OCI-LY7 (cell line): ENCODE measurements around the gene GYG1. TPM values are rescaled to one million over a fixed set of nuclear protein-coding genes. Genes with fewer than 3 reads are reported as not detected.

Source experiments
- BruUV-seq: library from RNA; stranded (reverse); fragments of 400-500 nt; replicated peaks from 2 replicates; lab custom pipeline; 2021; lab: Mats Ljungman, UMichigan
- CTCF ChIA-PET: fragments of 300-600 bp; sonication (Branson Sonifier 250); formaldehyde crosslinking; loops from one replicate; lab custom pipeline; 2022; ENCODE audit warnings: antibody characterized with exemption; ENCODE audit not compliant: unreplicated experiment; lab: Charles Lee
- POLR2A ChIA-PET: fragments of 300-600 bp; sonication (Branson Sonifier 250); formaldehyde crosslinking; loops from one replicate; lab custom pipeline; 2022; ENCODE audit warnings: antibody characterized with exemption; lab: Charles Lee
- DNase-seq: peaks from one replicate; pipeline ENCODE4 v3.0.0-alpha.2; 2015; ENCODE audit warnings: low spot score
- H2AFZ ChIP-seq: fragments of 200-600 bp; sonication (generic), shearing (Covaris generic); 2 replicates; pipeline ENCODE4 v1.6.1; 2014; ENCODE audit warnings: mild to moderate bottlenecking, antibody characterized with exemption, low read length, moderate library complexity
- H3K27ac ChIP-seq: fragments of 200-600 bp; sonication (generic); 2 replicates; pipeline ENCODE4 v1.5.1; 2014; ENCODE audit warnings: mixed run types, low read depth, mild to moderate bottlenecking, moderate library complexity, low read length, inconsistent platforms; ENCODE audit not compliant: poor library complexity, severe bottlenecking
- H3K36me3 ChIP-seq: fragments of 200-600 bp; sonication (generic); 2 replicates; pipeline ENCODE4 v1.6.1; 2014; ENCODE audit warnings: mild to moderate bottlenecking, antibody characterized with exemption, low read length, moderate library complexity, mixed read lengths; ENCODE audit not compliant: insufficient read depth
- H3K4me1 ChIP-seq: fragments of 200-600 bp; sonication (generic); 2 replicates; pipeline ENCODE4 v1.5.1; 2014; ENCODE audit warnings: mild to moderate bottlenecking, low read length; ENCODE audit not compliant: insufficient read depth, poor library complexity, severe bottlenecking
- H3K4me2 ChIP-seq: fragments of 200-600 bp; sonication (generic); 2 replicates; pipeline ENCODE4 v1.6.1; 2014; ENCODE audit warnings: mild to moderate bottlenecking, low read length
- H3K4me3 ChIP-seq: fragments of 200-600 bp; sonication (generic); 2 replicates; pipeline ENCODE4 v1.5.1; 2014; ENCODE audit warnings: mild to moderate bottlenecking, low read depth, low read length; ENCODE audit not compliant: poor library complexity, severe bottlenecking
- H3K79me2 ChIP-seq: fragments of 200-600 bp; sonication (generic); 2 replicates; pipeline ENCODE4 v1.6.1; 2016; ENCODE audit warnings: low read depth, mild to moderate bottlenecking, low read length, moderate library complexity, mixed read lengths; ENCODE audit not compliant: insufficient read depth
- H3K9me2 ChIP-seq: fragments of 200-600 bp; sonication (generic); 2 replicates; pipeline ENCODE4 v1.6.1; 2016; ENCODE audit warnings: mild to moderate bottlenecking, low read length, mixed read lengths; ENCODE audit not compliant: insufficient read depth
- H3K9me3 ChIP-seq: fragments of 200-600 bp; sonication (generic); 2 replicates; pipeline ENCODE4 v1.6.1; 2014; ENCODE audit warnings: mild to moderate bottlenecking, mixed run types, low read length, mixed read lengths
- H4K20me1 ChIP-seq: fragments of 200-600 bp; sonication (generic); 2 replicates; pipeline ENCODE4 v1.6.1; 2014; ENCODE audit warnings: mild to moderate bottlenecking, antibody characterized with exemption, low read length, moderate library complexity, mixed read lengths; ENCODE audit not compliant: insufficient read depth
- EZH2phosphoT487 ChIP-seq: fragments of 200-600 bp; sonication (generic); IDR thresholded peaks from 2 replicates; pipeline ENCODE4 v1.6.1; 2018; ENCODE audit warnings: low read depth, borderline replicate concordance, mild to moderate bottlenecking, mixed run types, antibody characterized with exemption, low read length, moderate library complexity, mixed read lengths
- intact Hi-C: fragments of 100-400 bp; cut with micrococcal nuclease; formaldehyde crosslinking; loops from one replicate; pipeline ENCODE4 v1.10.0; 2022; ENCODE audit not compliant: unreplicated experiment
- total RNA-seq, 2 experiments: library from RNA; depleted of rRNA in 1 of 2; stranded (reverse); fragments of >200 nt in 1 of 2; shearing (Covaris generic) in 1 of 2; gene quantifications; 2 replicates each; pipeline ENCODE4 v1.2.3, GENCODE V29; 2014 to 2022
- TF ChIP-seq, protein P1 (sequence below): fragments of 200-600 bp; sonication (generic); conservative IDR thresholded peaks from 2 replicates; pipeline ENCODE4 v1.5.1; 2014; ENCODE audit warnings: mild to moderate bottlenecking, antibody characterized with exemption, low read length, moderate library complexity, mixed read lengths

Gene GYG1
- total RNA-seq, 2 experiments from 2014 or later, result 11.5 to 53.6 TPM

DNA sequence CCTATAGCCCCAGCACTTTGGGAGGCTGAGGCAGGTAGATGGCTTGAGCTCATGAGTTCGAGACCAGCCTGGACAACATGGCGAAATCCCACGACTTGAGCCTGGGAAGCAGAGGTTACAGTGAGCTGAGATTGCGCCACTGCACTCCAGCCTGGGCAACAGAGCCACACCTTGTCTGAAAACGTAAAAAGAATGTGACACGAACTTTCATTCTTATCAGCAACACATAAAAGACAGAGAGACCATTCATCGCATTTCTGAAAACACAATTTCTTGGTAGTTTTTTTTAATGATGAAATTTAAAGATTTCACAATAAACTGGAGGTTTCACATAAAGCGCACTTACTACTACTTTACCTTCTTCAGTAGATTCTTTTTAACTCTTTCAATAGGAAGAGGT is 76.5 kb downstream of the GYG1 start:
- H4K20me1 ChIP-seq, result no peaks in the 10 kb centered on the region
- H3K79me2 ChIP-seq, result peaks cover 19% of the 10 kb centered on the region; the same call in 1 of the 2 replicates
- H3K9me3 ChIP-seq, result no peaks in the 10 kb centered on the region; the same call in 1 of the 2 replicates
- no peak for DNase-seq
- no peak overlapping the region for H3K27ac ChIP-seq
- BruUV-seq, result no TSS peak
- no peak overlapping the region for H3K4me2 ChIP-seq
- intact Hi-C loops, result no loop called here
- H3K9me2 ChIP-seq, result no peaks in the 10 kb centered on the region
- ChIA-PET POLR2A (no interaction called here), CTCF (no interaction called here)
- H3K4me1 ChIP-seq, result no peaks in the 10 kb centered on the region
- no peak overlapping the region for H3K4me3 ChIP-seq
- no peak overlapping the region for H2AFZ ChIP-seq
- TF ChIP-seq, protein P1, sequence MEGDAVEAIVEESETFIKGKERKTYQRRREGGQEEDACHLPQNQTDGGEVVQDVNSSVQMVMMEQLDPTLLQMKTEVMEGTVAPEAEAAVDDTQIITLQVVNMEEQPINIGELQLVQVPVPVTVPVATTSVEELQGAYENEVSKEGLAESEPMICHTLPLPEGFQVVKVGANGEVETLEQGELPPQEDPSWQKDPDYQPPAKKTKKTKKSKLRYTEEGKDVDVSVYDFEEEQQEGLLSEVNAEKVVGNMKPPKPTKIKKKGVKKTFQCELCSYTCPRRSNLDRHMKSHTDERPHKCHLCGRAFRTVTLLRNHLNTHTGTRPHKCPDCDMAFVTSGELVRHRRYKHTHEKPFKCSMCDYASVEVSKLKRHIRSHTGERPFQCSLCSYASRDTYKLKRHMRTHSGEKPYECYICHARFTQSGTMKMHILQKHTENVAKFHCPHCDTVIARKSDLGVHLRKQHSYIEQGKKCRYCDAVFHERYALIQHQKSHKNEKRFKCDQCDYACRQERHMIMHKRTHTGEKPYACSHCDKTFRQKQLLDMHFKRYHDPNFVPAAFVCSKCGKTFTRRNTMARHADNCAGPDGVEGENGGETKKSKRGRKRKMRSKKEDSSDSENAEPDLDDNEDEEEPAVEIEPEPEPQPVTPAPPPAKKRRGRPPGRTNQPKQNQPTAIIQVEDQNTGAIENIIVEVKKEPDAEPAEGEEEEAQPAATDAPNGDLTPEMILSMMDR, result no peak
- no peak for TF ChIP-seq EZH2phosphoT487
- H3K36me3 ChIP-seq, result peaks cover 100% of the 10 kb centered on the region

Other genes starting within 250 kb of the GYG1 start
- gene CPB1, start 163.7 kb upstream of the GYG1 start, total RNA-seq (2014; rRNA removed; shearing (Covaris generic)), result not detected in 2 replicates
- not detected in 2 replicates for gene CPB1, start 163.7 kb upstream of the GYG1 start, total RNA-seq (2022)
- gene CPA3, start 126.2 kb upstream of the GYG1 start, total RNA-seq (2014; rRNA removed; shearing (Covaris generic)), result not detected in 2 replicates
- gene CPA3, start 126.2 kb upstream of the GYG1 start, total RNA-seq (2022), result not detected in 2 replicates
- gene HLTF, start 95.0 kb downstream of the GYG1 start, total RNA-seq (2014; rRNA removed; shearing (Covaris generic)), result 97.5 and 106 TPM in 2 replicates
- gene HLTF, start 95.0 kb downstream of the GYG1 start, total RNA-seq (2022), result 107 and 121 TPM in 2 replicates
- gene HPS3, start 138.1 kb downstream of the GYG1 start, total RNA-seq (2014; rRNA removed; shearing (Covaris generic)), result 18.5 and 26.2 TPM in 2 replicates
- gene HPS3, start 138.1 kb downstream of the GYG1 start, total RNA-seq (2022), result 38.8 and 46.3 TPM in 2 replicates
- not detected in 2 replicates for gene CP, start 230.3 kb downstream of the GYG1 start, total RNA-seq (2014; rRNA removed; shearing (Covaris generic))
- gene CP, start 230.3 kb downstream of the GYG1 start, total RNA-seq (2022), result not detected in 2 replicates